ENCODE data around the gene CRYGN. TPM values are rescaled to one million over a fixed set of nuclear protein-coding genes. Genes with fewer than 3 reads are reported as not detected.

Gene CRYGN
- total RNA-seq, 4 donors from 2014 or later, result 1.0 TPM; not detected in 3

GRCh38 chr7:151386301-151387160 lies 53.4 kb downstream of the CRYGN start:
- DNase-seq (ENCODE audit: low spot score), result no peak
- ATAC-seq (ENCODE audit: low FRiP score), result no peak
- TF ChIP-seq CTCF (IDR thresholded peaks at IDR 0.05), result no peak

- DNase-seq (ENCODE audit: low spot score) (no peak), ATAC-seq (ENCODE audit: low FRiP score) (no peak)
- no peak for TF ChIP-seq CTCF (IDR thresholded peaks at IDR 0.05)
Measured at GRCh38 chr7:151385626-151386300, 54.2 kb downstream of the CRYGN start.

- DNase-seq (ENCODE audit: low spot score) (no peak), ATAC-seq (ENCODE audit: low FRiP score) (no peak)
- TF ChIP-seq CTCF (IDR thresholded peaks at IDR 0.05), result no peak
Measured at GRCh38 chr7:151384776-151385625, 54.9 kb downstream of the CRYGN start.

- TF ChIP-seq CTCF (IDR thresholded peaks at IDR 0.05), result no peak
- ATAC-seq (ENCODE audit: low FRiP score) (no peak), DNase-seq (ENCODE audit: low spot score) (no peak)
Measured at GRCh38 chr7:151384352-151384697, 55.6 kb downstream of the CRYGN start.

- no peak for TF ChIP-seq CTCF (IDR thresholded peaks at IDR 0.05)
- DNase-seq (ENCODE audit: low spot score), result no peak
- no peak for ATAC-seq (ENCODE audit: low FRiP score)
Measured at GRCh38 chr7:151383638-151384351, 56.1 kb downstream of the CRYGN start.

- DNase-seq (ENCODE audit: low spot score) (no peak), ATAC-seq (ENCODE audit: low FRiP score) (no peak)
Measured at GRCh38 chr7:151382079-151382885, 57.7 kb downstream of the CRYGN start.

More at GRCh38 chr7:151382079-151382885, 57.7 kb downstream of the CRYGN start:
- no peak for TF ChIP-seq CTCF (IDR thresholded peaks at IDR 0.05)
